GM12874 (cell line): Measurements from ENCODE around the gene LAMA3.

Experiments used
- TF ChIP-seq, protein P1 (sequence below): IDR thresholded peaks from 2 replicates; pipeline ENCODE4 v1.5.1; 2011; ENCODE audit warnings: low read depth, mild to moderate bottlenecking, control low read depth, low read length, moderate library complexity; ENCODE audit not compliant: insufficient read depth

Gene LAMA3

GRCh38 chr18:23998018-23998417 is 308.8 kb downstream of the LAMA3 start:
- TF ChIP-seq, protein P1, sequence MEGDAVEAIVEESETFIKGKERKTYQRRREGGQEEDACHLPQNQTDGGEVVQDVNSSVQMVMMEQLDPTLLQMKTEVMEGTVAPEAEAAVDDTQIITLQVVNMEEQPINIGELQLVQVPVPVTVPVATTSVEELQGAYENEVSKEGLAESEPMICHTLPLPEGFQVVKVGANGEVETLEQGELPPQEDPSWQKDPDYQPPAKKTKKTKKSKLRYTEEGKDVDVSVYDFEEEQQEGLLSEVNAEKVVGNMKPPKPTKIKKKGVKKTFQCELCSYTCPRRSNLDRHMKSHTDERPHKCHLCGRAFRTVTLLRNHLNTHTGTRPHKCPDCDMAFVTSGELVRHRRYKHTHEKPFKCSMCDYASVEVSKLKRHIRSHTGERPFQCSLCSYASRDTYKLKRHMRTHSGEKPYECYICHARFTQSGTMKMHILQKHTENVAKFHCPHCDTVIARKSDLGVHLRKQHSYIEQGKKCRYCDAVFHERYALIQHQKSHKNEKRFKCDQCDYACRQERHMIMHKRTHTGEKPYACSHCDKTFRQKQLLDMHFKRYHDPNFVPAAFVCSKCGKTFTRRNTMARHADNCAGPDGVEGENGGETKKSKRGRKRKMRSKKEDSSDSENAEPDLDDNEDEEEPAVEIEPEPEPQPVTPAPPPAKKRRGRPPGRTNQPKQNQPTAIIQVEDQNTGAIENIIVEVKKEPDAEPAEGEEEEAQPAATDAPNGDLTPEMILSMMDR = no peak

GRCh38 chr18:23998820-23999219 is 309.6 kb downstream of the LAMA3 start:
- TF ChIP-seq, protein P1 = no peak

GRCh38 chr18:24000613-24001490 is 311.6 kb downstream of the LAMA3 start:
- TF ChIP-seq, protein P1 = no peak

GRCh38 chr18:24002479-24002878 is 313.2 kb downstream of the LAMA3 start:
- TF ChIP-seq, protein P1 = no peak

- TF ChIP-seq, protein P1 = no peak
Observed at GRCh38 chr18:24003288-24003687, 314.0 kb downstream of the LAMA3 start.

GRCh38 chr18:24003903-24004640 is 314.8 kb downstream of the LAMA3 start:
- TF ChIP-seq, protein P1 = no peak
